Stimulated activated naive CD4-positive, alpha-beta T cell (primary cell): Measurements from ENCODE around the gene OGFOD3.
"Not testable (repeated sequence)": the region's sequence is repeated elsewhere in the genome, so short reads cannot be mapped to it uniquely, and the experiment has no call there.

Experiments used
- DNase-seq, 6 experiments: peaks; one replicate each; lab custom pipeline; 2025; lab: John Stamatoyannopoulos, UW

The OGFOD3 gene

GRCh38 chr17:82373072-82373452 lies 45.3 kb downstream of the OGFOD3 start:
- not testable (repeated sequence) for DNase-seq

- no peak for DNase-seq
Measured at GRCh38 chr17:82372249-82373071, 45.9 kb downstream of the OGFOD3 start.

GRCh38 chr17:82371333-82372248 lies 46.8 kb downstream of the OGFOD3 start, which contains the start of gene UTS2R:
UTS2R (plus strand) TSS chr17:82371765; CDS start chr17:82374325, 2,560 bp downstream.
- no peak for DNase-seq

GRCh38 chr17:82370471-82371332 lies 47.7 kb downstream of the OGFOD3 start:
- DNase-seq, result peak in 2 of 6 experiments; percentile 13 to 16

GRCh38 chr17:82369211-82369610 lies 49.2 kb downstream of the OGFOD3 start:
- DNase-seq, result no peak

- DNase-seq, result no peak
Measured at GRCh38 chr17:82367724-82368524, 50.5 kb downstream of the OGFOD3 start.

- DNase-seq, result no peak
Measured at GRCh38 chr17:82366749-82367148, 51.6 kb downstream of the OGFOD3 start.

- DNase-seq, result no peak
Measured at GRCh38 chr17:82365606-82366295, 52.6 kb downstream of the OGFOD3 start.

GRCh38 chr17:82361885-82362633 lies 56.3 kb downstream of the OGFOD3 start:
- DNase-seq, result no peak

- not testable (repeated sequence) for DNase-seq
Measured at GRCh38 chr17:82359451-82360074, 58.8 kb downstream of the OGFOD3 start.

GRCh38 chr17:82358465-82359350 lies 59.7 kb downstream of the OGFOD3 start, which contains the start of gene TEX19:
TEX19 (plus strand) TSS chr17:82359247; CDS start chr17:82362151, 2,904 bp downstream.
- DNase-seq, result no peak

- no peak for DNase-seq
Measured at GRCh38 chr17:82357394-82357793, 61.0 kb downstream of the OGFOD3 start.

- no peak for DNase-seq
Measured at GRCh38 chr17:82356845-82357355, 61.5 kb downstream of the OGFOD3 start.

GRCh38 chr17:82355770-82356427 lies 62.5 kb downstream of the OGFOD3 start:
- no peak for DNase-seq

GRCh38 chr17:82354804-82355308 lies 63.5 kb downstream of the OGFOD3 start:
- no peak for DNase-seq

- no peak for DNase-seq
Measured at GRCh38 chr17:82353484-82353883, 64.9 kb downstream of the OGFOD3 start.
